ENCODE results near the gene DTHD1.

Gene DTHD1

GRCh38 chr4:36283912-36284465, 2.6 kb downstream of the DTHD1 start:
- Histone ChIP-seq H3K36me3 (ENCODE audit: control insufficient read depth in 4 of 4, insufficient read depth in 4 of 4, low read length in 3 of 4) (no peaks in the 10 kb centered on the region), H3K27me3 (replicated peaks in 2 of 5; ENCODE audit: control insufficient read depth in 4 of 5, insufficient read depth in 5 of 5, low read length in 4 of 5) (no peaks in the 10 kb centered on the region), H3K4me3 (ENCODE audit: control insufficient read depth in 1 of 7, extremely low read depth in 1 of 7, insufficient read depth in 4 of 7, low read depth in 2 of 7, low read length in 6 of 7) (no peak overlapping the region), H3K4me1 (ENCODE audit: control extremely low read depth in 1 of 4, control insufficient read depth in 4 of 4, insufficient read depth in 4 of 4, low read length in 3 of 4) (peaks cover 0 to 26% (median 13%) of the 10 kb centered on the region in 4 experiments), H3K9me3 (ENCODE audit: control extremely low read depth in 1 of 5, control insufficient read depth in 4 of 5, insufficient read depth in 2 of 5, low read depth in 1 of 5, low read length in 4 of 5) (peaks cover 0 to 1% (median 0%) of the 10 kb centered on the region in 5 experiments), H3K27ac (ENCODE audit: insufficient read depth in 1 of 2, low read depth in 1 of 2, low read length in 2 of 2, poor library complexity in 1 of 2, severe bottlenecking in 2 of 2) (no peak overlapping the region)
- DNase-seq, result no peak
- 100% methylated on average over 2 of the region's 2 CpGs for WGBS (ENCODE audit: insufficient coverage)
- POLR2A ChIA-PET, result no interaction called here
- CTCF ChIA-PET, result interaction anchor here (1.0 to 2.3 kb wide), 3 partner anchors 9 to 48 kb away, joined by 3 to 8 read pairs (median 4); partner anchors contain the start of gene ARAP2

- Histone ChIP-seq H3K27me3 (replicated peaks in 2 of 5; ENCODE audit: control insufficient read depth in 4 of 5, insufficient read depth in 5 of 5, low read length in 4 of 5) (no peaks in the 10 kb centered on the region), H3K9me3 (ENCODE audit: control extremely low read depth in 1 of 5, control insufficient read depth in 4 of 5, insufficient read depth in 2 of 5, low read depth in 1 of 5, low read length in 4 of 5) (peaks cover 0 to 1% (median 0%) of the 10 kb centered on the region in 5 experiments), H3K27ac (ENCODE audit: insufficient read depth in 1 of 2, low read depth in 1 of 2, low read length in 2 of 2, poor library complexity in 1 of 2, severe bottlenecking in 2 of 2) (no peak overlapping the region), H3K36me3 (ENCODE audit: control insufficient read depth in 4 of 4, insufficient read depth in 4 of 4, low read length in 3 of 4) (no peaks in the 10 kb centered on the region), H3K4me1 (ENCODE audit: control extremely low read depth in 1 of 4, control insufficient read depth in 4 of 4, insufficient read depth in 4 of 4, low read length in 3 of 4) (peaks cover 0 to 23% (median 8%) of the 10 kb centered on the region in 4 experiments), H3K4me3 (ENCODE audit: control insufficient read depth in 1 of 7, extremely low read depth in 1 of 7, insufficient read depth in 4 of 7, low read depth in 2 of 7, low read length in 6 of 7) (no peak overlapping the region)
- ChIA-PET POLR2A (interaction anchor here (0.6 kb wide), 1 partner anchor 17 kb away, joined by 3 read pairs; no protein-coding TSS in a partner anchor), CTCF (interaction anchor here (0.6 to 1.1 kb wide), 3 partner anchors 33 to 931 kb away, joined by 3 to 4 read pairs (median 3); no protein-coding TSS in a partner anchor)
- DNase-seq, result peak; percentile 34 to 88 (median 81)
- 91% methylated on average over 4 of the region's 6 CpGs for whole genome bisulfite sequencing (ENCODE audit: insufficient coverage)
Observed at GRCh38 chr4:36285784-36286480, 4.5 kb downstream of the DTHD1 start.

DNA sequence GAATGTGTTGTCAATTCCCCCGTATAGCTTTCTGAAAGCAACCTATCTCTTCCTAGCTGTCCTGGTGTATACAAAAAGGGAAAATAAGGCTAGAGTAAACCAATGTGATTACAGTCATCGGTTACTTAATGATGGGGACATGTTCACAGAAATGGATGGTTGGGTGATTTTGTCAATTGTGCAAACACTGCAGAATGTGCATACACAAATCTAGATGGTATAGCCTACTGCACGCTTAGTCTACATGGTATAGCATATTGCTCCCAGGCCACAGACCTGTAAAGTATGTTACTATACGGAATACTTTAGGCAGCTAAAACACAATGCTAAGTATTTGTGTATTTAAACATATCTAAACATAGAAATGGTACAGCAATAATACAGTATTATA, 5.1 kb downstream of the DTHD1 start:
- no peaks in the 10 kb centered on the region for H3K36me3 ChIP-seq (ENCODE audit: control insufficient read depth in 4 of 4, insufficient read depth in 4 of 4, low read length in 3 of 4)
- H3K4me3 ChIP-seq (ENCODE audit: control insufficient read depth in 1 of 7, extremely low read depth in 1 of 7, insufficient read depth in 4 of 7, low read depth in 2 of 7, low read length in 6 of 7), result no peak overlapping the region
- WGBS (ENCODE audit: insufficient coverage), result 94% methylated on average over 2 of the region's 4 CpGs
- peaks cover 0 to 1% (median 0%) of the 10 kb centered on the region in 5 experiments for H3K9me3 ChIP-seq (ENCODE audit: control extremely low read depth in 1 of 5, control insufficient read depth in 4 of 5, insufficient read depth in 2 of 5, low read depth in 1 of 5, low read length in 4 of 5)
- DNase-seq, result no peak
- H3K4me1 ChIP-seq (ENCODE audit: control extremely low read depth in 1 of 4, control insufficient read depth in 4 of 4, insufficient read depth in 4 of 4, low read length in 3 of 4), result peaks cover 0 to 20% (median 7%) of the 10 kb centered on the region in 4 experiments
- no peaks in the 10 kb centered on the region for H3K27me3 ChIP-seq (replicated peaks in 2 of 5; ENCODE audit: control insufficient read depth in 4 of 5, insufficient read depth in 5 of 5, low read length in 4 of 5)
- POLR2A ChIA-PET, result interaction anchor here (0.6 kb wide), 1 partner anchor 17 kb away, joined by 3 read pairs; no protein-coding TSS in a partner anchor
- no peak overlapping the region for H3K27ac ChIP-seq (ENCODE audit: insufficient read depth in 1 of 2, low read depth in 1 of 2, low read length in 2 of 2, poor library complexity in 1 of 2, severe bottlenecking in 2 of 2)
- CTCF ChIA-PET, result interaction anchor here (0.6 to 1.1 kb wide), 3 partner anchors 33 to 932 kb away, joined by 3 to 4 read pairs (median 3); no protein-coding TSS in a partner anchor

GRCh38 chr4:36288731-36289426, 7.5 kb downstream of the DTHD1 start:
- Histone ChIP-seq H3K4me3 (ENCODE audit: control insufficient read depth in 1 of 7, extremely low read depth in 1 of 7, insufficient read depth in 4 of 7, low read depth in 2 of 7, low read length in 6 of 7) (no peak overlapping the region), H3K36me3 (ENCODE audit: control insufficient read depth in 4 of 4, insufficient read depth in 4 of 4, low read length in 3 of 4) (no peaks in the 10 kb centered on the region), H3K4me1 (ENCODE audit: control extremely low read depth in 1 of 4, control insufficient read depth in 4 of 4, insufficient read depth in 4 of 4, low read length in 3 of 4) (peaks cover 0 to 20% (median 7%) of the 10 kb centered on the region in 4 experiments), H3K27ac (ENCODE audit: insufficient read depth in 1 of 2, low read depth in 1 of 2, low read length in 2 of 2, poor library complexity in 1 of 2, severe bottlenecking in 2 of 2) (no peak overlapping the region), H3K9me3 (ENCODE audit: control extremely low read depth in 1 of 5, control insufficient read depth in 4 of 5, insufficient read depth in 2 of 5, low read depth in 1 of 5, low read length in 4 of 5) (peaks cover 0 to 1% (median 0%) of the 10 kb centered on the region in 5 experiments), H3K27me3 (replicated peaks in 2 of 5; ENCODE audit: control insufficient read depth in 4 of 5, insufficient read depth in 5 of 5, low read length in 4 of 5) (no peaks in the 10 kb centered on the region)
- DNase-seq, result peak in 2 of 3 donors; percentile 59 to 71
- POLR2A ChIA-PET, result no interaction called here
- no CpG with 5 or more reads among the region's 2 CpGs for whole genome bisulfite sequencing (ENCODE audit: insufficient coverage)
- CTCF ChIA-PET, result interaction anchor here (1.5 kb wide), 1 partner anchor 44 kb away, joined by 3 read pairs; no protein-coding TSS in a partner anchor

GRCh38 chr4:36290641-36291040, 9.2 kb downstream of the DTHD1 start:
- H3K4me3 ChIP-seq (ENCODE audit: control insufficient read depth in 1 of 7, extremely low read depth in 1 of 7, insufficient read depth in 4 of 7, low read depth in 2 of 7, low read length in 6 of 7), result no peak overlapping the region

DNA sequence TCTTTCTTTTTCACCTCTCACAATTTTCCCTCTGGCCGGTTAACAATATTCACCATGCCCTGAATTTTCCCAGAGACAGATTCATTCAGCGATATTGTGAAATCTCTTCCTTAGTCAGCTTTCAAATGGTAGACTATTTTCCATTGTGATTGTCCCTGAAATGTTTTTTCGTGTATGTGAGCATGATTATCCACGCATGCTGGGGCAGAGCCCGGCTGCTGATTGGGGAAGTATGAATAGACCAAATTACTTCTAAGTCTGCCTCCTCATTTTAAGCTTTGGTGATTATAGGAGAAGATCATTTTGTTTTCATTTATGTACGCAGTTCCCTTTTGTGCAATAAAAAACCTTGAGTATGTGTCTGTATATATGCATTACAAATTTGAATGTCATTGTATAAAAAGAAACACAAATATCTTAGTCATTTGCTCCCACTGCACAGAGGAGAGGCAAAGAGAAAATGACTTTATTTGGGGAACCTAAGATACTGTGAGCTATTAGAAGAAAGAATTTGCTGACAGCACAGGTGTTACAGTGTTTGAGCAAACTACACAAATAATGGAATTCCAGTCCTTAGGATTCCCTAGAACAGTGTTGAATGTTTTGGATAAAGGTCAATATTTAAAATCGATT, 11.3 kb downstream of the DTHD1 start:
- 67% methylated on average over 2 of the region's 7 CpGs for WGBS (ENCODE audit: insufficient coverage)
- H3K36me3 ChIP-seq (ENCODE audit: control insufficient read depth in 4 of 4, insufficient read depth in 4 of 4, low read length in 3 of 4), result no peaks in the 10 kb centered on the region
- DNase-seq, result no peak
- no peaks in the 10 kb centered on the region for H3K27me3 ChIP-seq (replicated peaks in 2 of 5; ENCODE audit: control insufficient read depth in 4 of 5, insufficient read depth in 5 of 5, low read length in 4 of 5)
- ChIA-PET POLR2A (no interaction called here), CTCF (interaction anchor here (1.1 to 1.3 kb wide), 2 partner anchors 8 to 10 kb away, joined by 3 to 4 read pairs; no protein-coding TSS in a partner anchor)
- H3K9me3 ChIP-seq (ENCODE audit: control extremely low read depth in 1 of 5, control insufficient read depth in 4 of 5, insufficient read depth in 2 of 5, low read depth in 1 of 5, low read length in 4 of 5), result no peaks in the 10 kb centered on the region
- H3K27ac ChIP-seq (ENCODE audit: insufficient read depth in 1 of 2, low read depth in 1 of 2, low read length in 2 of 2, poor library complexity in 1 of 2, severe bottlenecking in 2 of 2), result no peak overlapping the region
- H3K4me1 ChIP-seq (ENCODE audit: control extremely low read depth in 1 of 4, control insufficient read depth in 4 of 4, insufficient read depth in 4 of 4, low read length in 3 of 4), result peaks cover 0 to 11% (median 3%) of the 10 kb centered on the region in 4 experiments
- H3K4me3 ChIP-seq (ENCODE audit: control insufficient read depth in 1 of 7, extremely low read depth in 1 of 7, insufficient read depth in 4 of 7, low read depth in 2 of 7, low read length in 6 of 7), result no peak overlapping the region

More at GRCh38 chr4:36290641-36291040, 9.2 kb downstream of the DTHD1 start:
- Histone ChIP-seq H3K4me1 (ENCODE audit: control extremely low read depth in 1 of 4, control insufficient read depth in 4 of 4, insufficient read depth in 4 of 4, low read length in 3 of 4) (peaks cover 0 to 20% (median 7%) of the 10 kb centered on the region in 4 experiments), H3K36me3 (ENCODE audit: control insufficient read depth in 4 of 4, insufficient read depth in 4 of 4, low read length in 3 of 4) (no peaks in the 10 kb centered on the region), H3K27ac (ENCODE audit: insufficient read depth in 1 of 2, low read depth in 1 of 2, low read length in 2 of 2, poor library complexity in 1 of 2, severe bottlenecking in 2 of 2) (no peak overlapping the region), H3K27me3 (replicated peaks in 2 of 5; ENCODE audit: control insufficient read depth in 4 of 5, insufficient read depth in 5 of 5, low read length in 4 of 5) (no peaks in the 10 kb centered on the region), H3K9me3 (ENCODE audit: control extremely low read depth in 1 of 5, control insufficient read depth in 4 of 5, insufficient read depth in 2 of 5, low read depth in 1 of 5, low read length in 4 of 5) (no peaks in the 10 kb centered on the region)
- no peak for DNase-seq
- CTCF ChIA-PET, result no interaction called here
- POLR2A ChIA-PET, result no interaction called here
- no CpG with 5 or more reads among the region's 2 CpGs for WGBS (ENCODE audit: insufficient coverage)
